Colonic mucosa (tissue), 4 donors: ENCODE measurements around the gene CDH3. TPM values are rescaled to one million over a fixed set of nuclear protein-coding genes. Genes with fewer than 3 reads are reported as not detected.

Experiments used
- DNase-seq: peaks from one replicate; pipeline ENCODE4 v3.0.0-alpha.2; 2020
- H3K27ac ChIP-seq: fragments of 200-600 bp; one replicate; pipeline ENCODE4 v1.8.0; 2021
- H3K27me3 ChIP-seq: fragments of 200-600 bp; one replicate; pipeline ENCODE4 v1.8.0; 2021
- H3K36me3 ChIP-seq: fragments of 200-600 bp; one replicate; pipeline ENCODE4 v1.8.0; 2021
- H3K4me1 ChIP-seq: fragments of 200-600 bp; one replicate; pipeline ENCODE4 v1.8.0; 2021; ENCODE audit warnings: mild to moderate bottlenecking
- H3K4me3 ChIP-seq: fragments of 200-600 bp; one replicate; pipeline ENCODE4 v1.8.0; 2021
- H3K9ac ChIP-seq, 2 donors: one replicate each; pipeline ENCODE4 v1.7.0; 2013; ENCODE audit warnings: control low read depth in 2 of 2, low read depth in 2 of 2, low read length in 2 of 2
- H3K9me3 ChIP-seq: fragments of 200-600 bp; one replicate; pipeline ENCODE4 v1.8.0; 2021
- intact Hi-C: fragments of 100-400 bp; cut with DNase I; formaldehyde crosslinking; loops from one replicate; pipeline ENCODE4 v1.14.1; 2022
- total RNA-seq, 2 donors: library from RNA; stranded (reverse); fragmentation: NEBNext Ultra II Directional in 1 of 2; extraction: Animal tissue kit (Norgen Biotek cat#: 25700) in 1 of 2; gene quantifications; one replicate each; pipeline ENCODE4 v1.2.1, GENCODE V29; 2021
- TF ChIP-seq, protein P1 (sequence below): fragments of 200-600 bp; IDR thresholded peaks from one replicate; pipeline ENCODE4 v1.8.0; 2022; ENCODE audit warnings: antibody characterized with exemption, mild to moderate bottlenecking
- donor health status: healthy.
- donor health status: DM: no; HTN: no; CAD: no.
- donor health status: DM: no; HTN: no; CAD: no.

CDH3 gene
- total RNA-seq, 2 donors from 2014 or later, result 3.6 to 3.9 TPM

DNA sequence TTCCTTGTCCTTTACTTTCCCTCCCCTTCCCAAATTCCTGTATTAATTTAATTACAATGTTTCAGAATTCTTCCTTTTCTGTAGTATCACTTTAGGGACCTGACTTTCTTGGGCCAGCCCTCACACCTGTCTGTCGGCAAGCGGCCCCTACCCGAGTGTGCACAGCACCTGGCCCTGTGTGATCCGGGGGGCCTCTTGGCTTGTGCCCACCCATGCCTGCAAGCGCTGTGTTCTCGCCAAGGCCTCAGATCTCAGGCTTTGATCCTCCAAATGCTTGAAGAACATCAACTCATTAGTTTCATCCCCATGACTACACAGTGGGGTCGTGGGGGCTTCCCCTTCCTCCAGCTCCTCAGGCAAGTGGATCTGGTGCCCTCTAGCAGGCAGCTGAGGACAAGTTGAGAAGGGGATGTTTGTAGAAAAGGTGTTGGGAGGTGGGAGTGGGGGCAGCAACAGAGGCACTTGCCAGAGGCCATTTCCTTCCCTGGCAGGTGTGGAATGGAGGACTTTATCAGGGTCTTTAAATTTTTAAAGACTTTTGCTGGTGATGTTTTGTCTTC lies 15.7 kb upstream of the CDH3 start:
- Histone ChIP-seq H3K9me3 (no peaks in the 10 kb centered on the region), H3K4me1 (no peaks in the 10 kb centered on the region), H3K9ac (no peak overlapping the region), H3K4me3 (no peak overlapping the region), H3K36me3 (no peaks in the 10 kb centered on the region), H3K27ac (no peak overlapping the region), H3K27me3 (no peaks in the 10 kb centered on the region)
- no peak for DNase-seq
- intact Hi-C loops, result no loop called here
- TF ChIP-seq, protein P1, sequence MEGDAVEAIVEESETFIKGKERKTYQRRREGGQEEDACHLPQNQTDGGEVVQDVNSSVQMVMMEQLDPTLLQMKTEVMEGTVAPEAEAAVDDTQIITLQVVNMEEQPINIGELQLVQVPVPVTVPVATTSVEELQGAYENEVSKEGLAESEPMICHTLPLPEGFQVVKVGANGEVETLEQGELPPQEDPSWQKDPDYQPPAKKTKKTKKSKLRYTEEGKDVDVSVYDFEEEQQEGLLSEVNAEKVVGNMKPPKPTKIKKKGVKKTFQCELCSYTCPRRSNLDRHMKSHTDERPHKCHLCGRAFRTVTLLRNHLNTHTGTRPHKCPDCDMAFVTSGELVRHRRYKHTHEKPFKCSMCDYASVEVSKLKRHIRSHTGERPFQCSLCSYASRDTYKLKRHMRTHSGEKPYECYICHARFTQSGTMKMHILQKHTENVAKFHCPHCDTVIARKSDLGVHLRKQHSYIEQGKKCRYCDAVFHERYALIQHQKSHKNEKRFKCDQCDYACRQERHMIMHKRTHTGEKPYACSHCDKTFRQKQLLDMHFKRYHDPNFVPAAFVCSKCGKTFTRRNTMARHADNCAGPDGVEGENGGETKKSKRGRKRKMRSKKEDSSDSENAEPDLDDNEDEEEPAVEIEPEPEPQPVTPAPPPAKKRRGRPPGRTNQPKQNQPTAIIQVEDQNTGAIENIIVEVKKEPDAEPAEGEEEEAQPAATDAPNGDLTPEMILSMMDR, result no peak

DNA sequence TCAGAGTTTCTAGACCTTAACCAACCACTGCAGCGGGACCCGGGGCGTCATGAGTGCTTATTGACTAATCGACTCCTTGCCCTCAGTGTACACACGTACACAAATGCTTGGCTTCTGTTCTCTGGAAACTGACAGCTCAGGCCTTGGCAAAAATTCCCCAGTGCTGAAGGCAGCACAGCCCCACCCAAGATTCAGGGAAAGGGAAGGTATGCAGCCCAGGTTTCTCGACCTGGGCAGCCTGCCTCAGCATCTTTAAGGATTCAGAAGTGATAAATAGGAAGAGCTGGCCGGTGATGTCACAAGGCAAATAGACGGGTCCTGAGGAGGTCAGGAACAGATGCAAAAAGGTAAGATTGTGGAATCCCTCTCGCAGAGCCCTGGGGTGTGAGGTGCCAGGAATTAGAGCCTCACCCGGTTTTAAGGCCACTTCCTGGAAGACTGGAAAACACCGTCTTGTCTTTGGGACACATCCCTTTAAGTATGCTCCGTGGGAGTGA lies 9.0 kb upstream of the CDH3 start:
- no peak overlapping the region for H3K9ac ChIP-seq
- no peaks in the 10 kb centered on the region for H3K9me3 ChIP-seq
- no peak overlapping the region for H3K27ac ChIP-seq
- H3K36me3 ChIP-seq, result no peaks in the 10 kb centered on the region
- TF ChIP-seq, protein P1, result no peak
- DNase-seq, result no peak
- intact Hi-C loops, result no loop called here
- no peak overlapping the region for H3K4me3 ChIP-seq
- H3K27me3 ChIP-seq, result no peaks in the 10 kb centered on the region
- no peaks in the 10 kb centered on the region for H3K4me1 ChIP-seq

DNA sequence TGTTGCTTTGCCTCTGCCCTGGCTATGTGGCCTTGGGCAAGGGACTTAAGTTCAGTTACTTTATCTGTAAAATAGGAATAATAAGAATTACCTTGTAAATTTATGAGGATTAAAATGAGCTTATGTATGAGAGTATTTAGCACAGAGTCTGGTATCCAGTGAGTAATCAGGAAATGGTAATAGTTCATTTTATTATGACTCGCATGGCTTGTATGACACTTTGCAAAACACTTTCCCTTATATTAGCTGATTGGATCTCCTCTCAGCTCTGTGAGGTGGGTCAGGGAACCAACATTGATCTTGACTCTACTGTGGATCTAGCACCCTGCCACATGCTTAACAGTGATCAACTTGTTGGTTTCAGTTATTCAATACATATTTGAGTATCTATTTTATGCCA lies 8.3 kb upstream of the CDH3 start:
- Histone ChIP-seq H3K4me1 (no peaks in the 10 kb centered on the region), H3K27me3 (no peaks in the 10 kb centered on the region), H3K36me3 (no peaks in the 10 kb centered on the region), H3K27ac (no peak overlapping the region), H3K9me3 (no peaks in the 10 kb centered on the region), H3K4me3 (no peak overlapping the region), H3K9ac (no peak overlapping the region)
- intact Hi-C loops, result no loop called here
- TF ChIP-seq, protein P1, result no peak
- DNase-seq, result no peak

DNA sequence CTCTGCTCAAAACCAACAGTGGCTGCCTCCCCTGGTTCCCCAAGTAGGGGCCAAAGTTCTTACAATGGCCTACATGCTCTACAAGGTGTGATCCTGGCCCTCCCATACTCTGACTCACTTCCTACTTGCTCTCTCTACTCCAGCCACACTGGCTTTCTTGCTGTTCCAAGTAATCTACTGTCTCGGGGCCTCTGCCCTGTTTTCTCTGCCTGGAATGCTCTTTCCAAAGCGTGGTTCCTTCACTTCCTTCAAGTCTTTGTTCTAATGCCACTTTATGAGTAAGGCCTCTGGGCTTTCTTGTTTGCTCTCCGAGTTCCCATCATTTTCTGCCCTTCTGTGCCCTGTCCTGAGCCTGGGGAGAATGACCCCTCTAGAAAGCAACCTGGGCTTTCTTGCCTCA lies 4.1 kb upstream of the CDH3 start:
- Histone ChIP-seq H3K4me3 (no peak overlapping the region), H3K9ac (no peak overlapping the region), H3K27me3 (peaks cover 32% of the 10 kb centered on the region), H3K9me3 (no peaks in the 10 kb centered on the region), H3K4me1 (peaks cover 5% of the 10 kb centered on the region), H3K36me3 (no peaks in the 10 kb centered on the region), H3K27ac (no peak overlapping the region)
- intact Hi-C loops, result no loop called here
- no peak for DNase-seq
- TF ChIP-seq, protein P1, result no peak

DNA sequence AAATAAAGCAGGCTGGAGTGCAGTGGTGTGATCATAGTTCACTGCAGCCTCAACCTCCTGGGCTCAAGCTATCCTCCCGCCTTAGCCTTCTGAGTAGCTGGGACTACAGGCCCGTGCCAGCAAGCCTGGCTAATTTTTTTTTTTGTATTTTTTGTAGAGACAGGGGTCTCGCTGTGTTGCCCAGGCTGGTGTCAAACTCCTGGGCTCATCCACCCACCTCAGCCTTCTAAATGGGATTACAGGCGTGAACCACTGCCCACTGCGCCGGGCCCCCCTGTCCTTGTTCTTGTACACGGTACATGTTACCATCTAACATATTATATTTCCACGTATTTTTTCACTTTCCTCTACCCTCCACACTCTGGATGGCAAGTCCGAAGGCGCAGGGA lies 3.1 kb upstream of the CDH3 start:
- Histone ChIP-seq H3K36me3 (no peaks in the 10 kb centered on the region), H3K9me3 (no peaks in the 10 kb centered on the region), H3K27me3 (peaks cover 36% of the 10 kb centered on the region), H3K4me3 (no peak overlapping the region), H3K9ac (no peak overlapping the region), H3K27ac (no peak overlapping the region), H3K4me1 (peaks cover 5% of the 10 kb centered on the region)
- TF ChIP-seq, protein P1, result no peak
- no peak for DNase-seq
- intact Hi-C loops, result no loop called here
